HG02623 (cell line): ENCODE measurements around the gene TGFB2.
A peak's percentile ranks its signal among the peaks of the same experiment; 100 is the strongest.

ENCODE experiments used
- ATAC-seq: cut with Tn5 transposase; IDR thresholded peaks from one replicate; pipeline ENCODE4 v1.9.1; 2021; ENCODE audit warnings: moderate library complexity; ENCODE audit not compliant: unreplicated experiment

TGFB2 gene

GRCh38 chr1:218332416-218332815 is 12.7 kb upstream of the TGFB2 start:
- ATAC-seq = no peak

DNA sequence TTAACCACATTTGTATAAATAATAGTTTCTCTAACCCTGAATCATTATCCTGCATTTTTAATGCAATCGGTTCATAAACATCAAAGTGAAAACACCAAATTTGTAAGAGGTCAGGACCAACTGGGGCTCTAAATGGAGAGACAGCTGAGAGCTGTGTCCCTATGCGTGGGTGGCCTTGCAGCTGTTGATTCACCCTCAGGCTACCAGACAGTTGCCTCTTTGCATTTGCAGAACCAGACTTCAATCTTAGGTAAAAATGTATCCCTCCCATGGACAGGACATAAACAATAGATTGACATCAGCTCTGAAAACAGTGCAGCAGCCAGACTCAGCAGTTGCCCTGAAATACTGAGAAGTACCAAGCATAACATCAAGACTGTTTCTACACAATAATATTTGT is 8.8 kb upstream of the TGFB2 start:
- ATAC-seq = no peak

DNA sequence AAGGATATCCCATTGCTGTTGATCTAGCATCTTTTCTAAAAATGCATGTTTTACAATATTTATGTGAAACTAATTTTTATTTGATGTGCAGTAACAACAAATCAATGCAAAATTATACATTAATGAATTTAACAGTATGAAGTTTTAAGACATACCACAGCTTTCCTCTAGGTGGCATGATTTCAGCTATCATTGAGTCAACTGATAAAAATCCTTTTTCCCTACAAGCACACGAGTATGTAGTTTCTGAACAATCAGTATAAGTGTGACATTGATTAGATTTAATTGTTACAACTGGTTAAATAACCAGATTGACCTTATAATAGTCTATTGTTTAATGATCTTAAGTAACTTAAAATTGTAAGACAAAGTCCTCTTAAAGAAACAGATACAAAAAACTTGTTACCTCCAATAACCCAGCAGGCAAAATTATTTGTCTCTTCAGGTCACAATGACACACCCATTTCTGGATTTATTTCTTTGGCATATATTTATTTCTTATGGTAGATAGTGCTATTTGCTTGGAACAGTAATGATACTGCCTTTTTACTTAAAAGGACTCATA is 5.8 kb upstream of the TGFB2 start:
- ATAC-seq = no peak

DNA sequence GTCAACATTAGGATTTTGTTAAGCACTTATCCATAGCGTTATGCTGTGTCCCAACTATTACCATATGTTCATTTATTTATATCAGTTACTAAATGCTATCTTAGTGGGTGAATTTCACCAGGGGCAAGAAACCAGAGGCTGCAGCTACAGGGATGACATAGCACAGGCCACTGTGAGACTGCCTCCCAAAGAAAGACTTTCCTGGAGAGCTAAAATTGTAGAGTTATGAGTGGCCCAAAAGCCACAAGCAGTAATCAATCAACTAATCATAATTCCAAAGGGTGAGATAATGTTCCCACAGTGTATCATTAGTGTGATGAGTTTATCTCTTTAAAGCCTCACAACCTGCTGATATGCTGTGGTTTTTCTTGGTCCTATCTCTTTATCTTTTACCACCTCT is 3.8 kb upstream of the TGFB2 start:
- ATAC-seq = no peak

DNA sequence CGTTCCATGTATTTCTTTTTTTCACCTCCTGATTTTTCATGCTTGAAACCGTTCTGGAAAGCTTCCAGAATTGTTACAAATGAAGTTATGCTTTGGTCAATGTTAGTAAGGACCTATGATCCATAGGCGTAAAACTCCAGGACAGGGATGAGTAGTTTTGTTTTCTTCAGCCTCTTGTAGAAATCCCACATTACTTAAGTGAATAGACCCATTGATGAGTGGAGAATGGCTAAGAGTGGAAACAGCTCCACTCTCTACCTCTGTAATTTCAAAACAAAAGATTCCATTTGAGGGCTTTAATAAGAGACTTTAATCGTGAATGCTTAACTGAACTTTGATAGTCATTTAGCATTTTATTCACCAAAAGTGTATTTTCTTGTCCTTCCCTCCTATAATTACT is 3.0 kb upstream of the TGFB2 start:
- no peak for ATAC-seq

GRCh38 chr1:218345673-218346390 is 696 bp downstream of the TGFB2 start:
- ATAC-seq = peak; percentile 59

DNA sequence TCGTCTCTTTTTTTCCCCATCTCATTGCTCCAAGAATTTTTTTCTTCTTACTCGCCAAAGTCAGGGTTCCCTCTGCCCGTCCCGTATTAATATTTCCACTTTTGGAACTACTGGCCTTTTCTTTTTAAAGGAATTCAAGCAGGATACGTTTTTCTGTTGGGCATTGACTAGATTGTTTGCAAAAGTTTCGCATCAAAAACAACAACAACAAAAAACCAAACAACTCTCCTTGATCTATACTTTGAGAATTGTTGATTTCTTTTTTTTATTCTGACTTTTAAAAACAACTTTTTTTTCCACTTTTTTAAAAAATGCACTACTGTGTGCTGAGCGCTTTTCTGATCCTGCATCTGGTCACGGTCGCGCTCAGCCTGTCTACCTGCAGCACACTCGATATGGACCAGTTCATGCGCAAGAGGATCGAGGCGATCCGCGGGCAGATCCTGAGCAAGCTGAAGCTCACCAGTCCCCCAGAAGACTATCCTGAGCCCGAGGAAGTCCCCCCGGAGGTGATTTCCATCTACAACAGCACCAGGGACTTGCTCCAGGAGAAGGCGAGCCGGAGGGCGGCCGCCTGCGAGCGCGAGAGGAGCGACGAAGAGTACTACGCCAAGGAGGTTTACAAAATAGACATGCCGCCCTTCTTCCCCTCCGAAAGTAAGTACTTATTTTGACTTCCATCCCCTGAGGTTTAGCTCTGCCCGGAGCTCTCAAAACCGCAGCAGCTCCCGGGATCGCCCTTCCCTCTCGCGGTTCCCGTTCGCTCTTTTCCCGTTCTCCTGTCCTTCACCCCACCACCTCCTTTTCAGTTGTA is 1.5 kb downstream of the TGFB2 start:
- no peak for ATAC-seq

GRCh38 chr1:218347336-218347722 is 2.2 kb downstream of the TGFB2 start:
- no peak for ATAC-seq

- no peak for ATAC-seq
These were observed 2.8 kb downstream of the TGFB2 start for GRCh38 chr1:218347723-218348627.

DNA sequence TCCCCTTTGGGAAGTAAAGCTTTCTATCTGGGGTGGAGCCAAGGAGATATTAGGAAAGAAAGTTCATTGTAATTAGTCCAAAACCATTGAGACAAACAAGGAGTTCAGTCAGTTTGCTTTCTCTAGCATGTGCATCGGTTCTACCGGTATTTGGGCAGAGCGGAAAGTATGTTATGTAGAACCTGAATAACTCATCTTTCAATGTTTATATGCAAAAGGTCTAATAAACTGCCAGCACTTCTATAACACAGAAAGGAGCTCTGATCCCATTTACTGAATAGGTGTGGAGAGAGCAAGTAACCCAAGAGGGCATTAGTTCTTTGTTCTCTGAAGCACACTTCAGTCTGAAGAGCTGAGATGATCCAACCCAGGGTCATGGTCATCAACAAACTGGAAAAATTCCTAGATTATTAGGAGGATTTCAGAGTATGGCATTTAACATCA is 3.5 kb downstream of the TGFB2 start:
- ATAC-seq = no peak

GRCh38 chr1:218349348-218350034 is 4.4 kb downstream of the TGFB2 start:
- no peak for ATAC-seq

DNA sequence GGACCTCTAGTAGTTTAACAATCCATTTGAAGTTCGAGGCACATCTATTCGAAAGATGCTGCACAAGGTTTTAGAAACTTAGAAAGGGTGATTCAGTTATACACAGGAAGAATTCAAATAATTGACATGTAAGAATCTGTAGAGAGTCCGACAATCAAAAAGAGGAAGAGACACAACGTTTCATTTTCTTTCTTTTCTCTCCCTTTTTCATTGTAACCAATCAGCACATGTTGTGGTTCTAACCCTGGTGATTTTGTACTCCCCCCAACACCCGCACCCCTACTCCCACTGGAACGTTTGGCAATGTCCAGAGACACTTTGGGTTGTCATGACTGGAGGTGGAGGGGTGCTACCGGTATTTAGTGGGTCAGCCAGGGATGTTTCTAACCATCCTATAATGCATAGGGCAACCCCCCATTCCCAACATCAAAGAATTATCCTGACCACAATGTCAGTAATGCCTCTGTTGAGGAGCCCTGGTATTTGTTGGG is 4.9 kb downstream of the TGFB2 start:
- ATAC-seq = no peak

GRCh38 chr1:218350801-218351266 is 5.7 kb downstream of the TGFB2 start:
- no peak for ATAC-seq

- peak; percentile 70 for ATAC-seq
These were observed 6.4 kb downstream of the TGFB2 start for GRCh38 chr1:218351391-218352074.

DNA sequence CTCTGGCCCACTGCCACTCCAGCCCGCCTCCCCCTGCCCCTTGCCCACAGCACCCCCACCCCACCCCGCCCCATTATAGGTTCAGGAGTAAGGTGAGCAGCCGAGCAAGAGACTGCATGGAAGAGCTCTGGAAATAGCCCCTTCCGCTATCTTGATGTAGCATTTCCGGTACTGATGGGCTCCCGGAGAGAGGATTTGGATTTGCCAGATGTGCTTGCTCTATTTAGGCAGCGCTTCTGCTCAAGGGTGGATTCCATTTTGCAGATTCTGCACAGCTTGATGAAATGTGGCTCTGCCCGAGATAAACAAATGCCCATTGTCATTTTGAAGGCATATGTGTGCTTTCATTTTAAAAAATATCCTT is 6.9 kb downstream of the TGFB2 start:
- ATAC-seq = no peak

- ATAC-seq = no peak
These were observed 8.5 kb downstream of the TGFB2 start for GRCh38 chr1:218353656-218354055.

- ATAC-seq = no peak
These were observed 10.1 kb downstream of the TGFB2 start for GRCh38 chr1:218355278-218355677.

- ATAC-seq = no peak
These were observed 12.2 kb downstream of the TGFB2 start for GRCh38 chr1:218357211-218357892.

DNA sequence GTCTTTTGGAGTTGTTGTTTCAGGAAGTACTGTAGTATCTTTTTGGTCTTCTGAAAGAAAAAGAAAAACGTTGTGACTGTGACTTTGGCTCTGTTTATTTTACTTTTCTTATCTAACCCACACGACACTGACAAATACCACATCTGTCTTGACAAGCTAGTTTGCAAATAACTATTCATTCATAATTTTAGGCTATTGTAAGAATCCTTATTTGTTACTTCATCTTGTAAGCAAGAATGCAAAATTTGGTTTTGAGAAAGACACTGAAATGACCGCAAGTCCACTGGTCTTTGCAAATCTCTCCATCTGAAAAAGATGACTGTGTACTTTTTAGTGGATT is 12.7 kb downstream of the TGFB2 start:
- ATAC-seq = no peak
